Measurements from ENCODE around the gene HAND2. TPM values are rescaled to one million over a fixed set of nuclear protein-coding genes. Genes with fewer than 3 reads are reported as not detected.

The HAND2 gene
- total and polyA plus RNA-seq, 4 experiments from 2014 or later, result not detected

DNA sequence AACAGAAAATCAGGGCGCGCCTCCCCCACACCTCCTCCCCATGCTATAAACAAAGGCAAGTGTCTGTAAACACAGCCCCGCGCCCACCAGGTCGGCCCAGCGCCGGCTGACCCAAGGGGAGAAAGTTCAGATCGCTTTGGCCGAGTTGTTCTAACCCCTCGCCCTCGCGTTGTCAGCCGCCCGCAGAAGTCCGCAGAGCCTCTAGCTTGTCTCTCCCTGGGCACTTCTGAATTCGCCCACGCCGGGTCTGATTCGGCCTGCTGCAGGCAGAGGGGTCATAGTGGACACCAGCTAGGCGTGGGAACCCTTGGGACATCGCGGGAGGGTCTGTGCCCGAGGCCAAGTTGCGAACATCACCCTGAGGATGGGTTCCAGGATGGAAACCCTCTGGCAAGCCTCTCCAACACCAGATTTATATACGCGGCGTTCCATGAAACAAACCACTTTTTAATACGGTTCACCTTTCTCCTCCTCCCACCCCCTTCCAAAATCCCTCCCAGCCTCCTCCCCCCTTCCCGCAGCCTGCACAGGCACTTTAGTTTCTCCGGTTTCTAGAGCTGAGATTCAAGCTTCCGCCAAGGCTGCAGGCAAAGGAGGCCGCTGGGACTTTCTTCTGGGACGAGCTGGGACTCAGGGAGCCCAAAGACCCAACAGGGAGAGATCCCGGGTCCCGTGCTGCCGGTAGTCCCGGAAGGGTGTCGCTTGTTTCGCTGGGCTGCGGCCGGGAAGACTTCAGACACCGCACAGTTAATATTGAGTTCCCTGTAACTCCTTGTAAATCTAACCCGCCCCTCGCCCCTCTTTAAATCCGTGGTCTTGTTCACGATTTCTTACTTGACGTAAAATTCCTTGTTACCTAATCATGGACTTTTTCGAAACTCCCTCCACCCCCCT lies 4.7 kb downstream of the HAND2 start:
- Histone ChIP-seq H3K9me3 (ENCODE audit: control insufficient read depth in 1 of 2, low read length in 2 of 2) (no peaks in the 10 kb centered on the region), H3K27ac (ENCODE audit: low read depth, low read length) (no peak overlapping the region), H3K4me3 (ENCODE audit: low read length in 2 of 2) (no peak overlapping the region), H3K4me1 (ENCODE audit: insufficient read depth, low read length) (peaks cover 21% of the 10 kb centered on the region), H3K36me3 (ENCODE audit: insufficient read depth, low read length) (no peaks in the 10 kb centered on the region), H3K27me3 (ENCODE audit: insufficient read depth, low read length) (peaks cover 91% of the 10 kb centered on the region)
- peaks cover 0 to 5% of the 10 kb centered on the region in 2 donors for H3K36me3 Mint-ChIP-seq
- intact Hi-C loops (cut with micrococcal nuclease), result no loop called here
- POLR2A ChIA-PET (ENCODE audit: partially characterized antibody), result no interaction called here
- peaks cover 0 to 60% (median 28%) of the 10 kb centered on the region in 8 donors for H3K9me3 Mint-ChIP-seq
- CTCF ChIA-PET (ENCODE audit: partially characterized antibody), result interaction anchor here (1.4 kb wide), 1 partner anchor 32 kb away, joined by 3 read pairs; no protein-coding TSS in a partner anchor
- peak overlapping the region in 4 of 8 donors; percentile 1 to 52 (median 34) for H3K4me3 Mint-ChIP-seq
- peak overlapping the region in 4 of 7 donors; percentile 74 to 90 (median 78) for H3K27ac Mint-ChIP-seq
- peaks cover 16 to 58% (median 30%) of the 10 kb centered on the region in 4 donors for H3K4me1 Mint-ChIP-seq
- no peak for DNase-seq
- peaks cover 69 to 79% of the 10 kb centered on the region in 2 donors for H3K27me3 Mint-ChIP-seq

DNA sequence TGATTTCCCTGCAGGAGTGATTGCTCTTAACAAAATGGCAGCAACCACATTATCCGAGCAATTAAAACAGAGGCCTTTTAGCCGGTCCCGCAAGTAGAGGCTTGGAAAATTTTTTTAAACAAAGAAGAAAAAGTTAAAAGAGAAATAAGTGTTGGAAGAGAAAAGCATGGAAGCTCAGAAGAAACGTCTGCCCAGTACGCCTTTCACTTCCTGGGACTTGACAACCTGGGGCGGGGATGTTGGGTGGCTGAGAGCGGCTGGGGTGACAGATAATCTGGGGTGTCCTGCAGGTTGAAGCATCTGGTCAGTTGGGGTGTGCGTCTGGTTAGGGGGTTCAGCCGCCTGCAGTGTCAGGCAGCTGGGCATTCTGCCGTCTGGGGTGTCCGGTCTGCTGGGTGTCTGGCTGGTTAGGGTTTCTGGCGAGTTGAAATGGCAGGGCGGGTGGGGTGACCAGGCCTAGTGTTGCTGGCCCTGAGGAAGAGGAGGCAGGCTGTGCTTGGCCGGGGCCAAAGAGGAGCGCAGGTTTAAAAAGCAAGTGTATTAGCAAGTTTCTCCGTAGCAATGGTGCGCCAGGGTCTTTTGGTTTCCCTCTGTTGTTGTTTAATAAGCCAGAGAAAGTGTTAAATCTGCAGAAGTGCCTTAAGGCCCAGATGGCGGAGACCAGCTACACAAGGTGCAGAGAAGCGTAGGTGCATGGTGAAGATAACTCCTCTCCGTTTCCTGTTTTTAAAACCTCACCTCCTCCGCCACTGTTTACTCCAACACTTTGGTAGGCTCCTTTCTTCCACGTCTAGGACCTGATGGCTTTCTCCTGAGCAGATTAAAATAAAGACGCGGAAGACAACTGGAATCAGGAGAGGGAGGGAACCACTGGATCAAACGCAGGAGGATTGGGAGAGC lies 5.6 kb downstream of the HAND2 start:
- Histone ChIP-seq H3K27me3 (ENCODE audit: insufficient read depth, low read length) (peaks cover 92% of the 10 kb centered on the region), H3K36me3 (ENCODE audit: insufficient read depth, low read length) (no peaks in the 10 kb centered on the region), H3K4me1 (ENCODE audit: insufficient read depth, low read length) (peaks cover 14% of the 10 kb centered on the region), H3K9me3 (ENCODE audit: control insufficient read depth in 1 of 2, low read length in 2 of 2) (no peaks in the 10 kb centered on the region), H3K27ac (ENCODE audit: low read depth, low read length) (no peak overlapping the region), H3K4me3 (ENCODE audit: low read length in 2 of 2) (no peak overlapping the region)
- Mint-ChIP-seq H3K4me3 (peak overlapping the region in 7 of 8 donors; percentile 15 to 72 (median 47)), H3K4me1 (peaks cover 11 to 52% (median 28%) of the 10 kb centered on the region in 4 donors), H3K9me3 (peaks cover 0 to 60% (median 34%) of the 10 kb centered on the region in 8 donors), H3K27ac (peak overlapping the region in 5 of 7 donors; percentile 37 to 81 (median 64)), H3K36me3 (peaks cover 0 to 5% of the 10 kb centered on the region in 2 donors), H3K27me3 (peaks cover 71 to 83% of the 10 kb centered on the region in 2 donors)
- intact Hi-C loops (cut with micrococcal nuclease), result no loop called here
- CTCF ChIA-PET (ENCODE audit: partially characterized antibody), result interaction anchor here (1.4 kb wide), 1 partner anchor 31 kb away, joined by 3 read pairs; no protein-coding TSS in a partner anchor
- DNase-seq, result no peak
- POLR2A ChIA-PET (ENCODE audit: partially characterized antibody), result no interaction called here

DNA sequence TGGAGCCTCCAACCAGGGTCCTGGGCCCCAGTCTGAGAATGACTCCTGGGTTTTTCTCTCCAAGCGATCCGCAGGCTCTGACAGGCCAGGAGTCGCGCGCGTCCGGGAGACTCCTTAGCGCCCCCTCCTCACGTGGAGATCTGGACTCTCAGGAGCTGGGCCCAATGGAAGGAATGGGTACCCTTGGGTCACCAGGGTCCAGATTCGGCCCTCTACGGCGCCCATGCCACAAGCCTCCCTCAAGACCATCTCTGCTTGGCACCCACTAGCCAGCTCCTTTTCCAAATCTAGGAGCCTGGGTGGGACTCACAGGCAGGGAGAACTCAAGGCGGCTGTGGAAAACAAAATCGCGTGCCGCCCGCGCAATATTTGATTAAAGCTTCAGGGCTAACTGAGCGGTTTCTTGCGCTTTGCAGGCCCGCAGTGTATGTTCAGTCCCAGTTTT lies 7.1 kb downstream of the HAND2 start:
- Mint-ChIP-seq H3K4me3 (peak overlapping the region in 4 of 8 donors; percentile 17 to 67 (median 52)), H3K4me1 (peaks cover 10 to 51% (median 26%) of the 10 kb centered on the region in 4 donors), H3K36me3 (peaks cover 0 to 5% of the 10 kb centered on the region in 2 donors), H3K27ac (peak overlapping the region in 2 of 7 donors; percentile 55 to 74), H3K27me3 (peaks cover 75 to 84% of the 10 kb centered on the region in 2 donors), H3K9me3 (peaks cover 0 to 63% (median 28%) of the 10 kb centered on the region in 8 donors)
- Histone ChIP-seq H3K9me3 (ENCODE audit: control insufficient read depth in 1 of 2, low read length in 2 of 2) (no peaks in the 10 kb centered on the region), H3K27me3 (ENCODE audit: insufficient read depth, low read length) (peaks cover 97% of the 10 kb centered on the region), H3K4me3 (ENCODE audit: low read length in 2 of 2) (no peak overlapping the region), H3K36me3 (ENCODE audit: insufficient read depth, low read length) (no peaks in the 10 kb centered on the region), H3K27ac (ENCODE audit: low read depth, low read length) (no peak overlapping the region), H3K4me1 (ENCODE audit: insufficient read depth, low read length) (peaks cover 14% of the 10 kb centered on the region)
- ChIA-PET POLR2A (ENCODE audit: partially characterized antibody) (no interaction called here), CTCF (ENCODE audit: partially characterized antibody) (no interaction called here)
- no peak for DNase-seq
- intact Hi-C loops (cut with micrococcal nuclease), result no loop called here

DNA sequence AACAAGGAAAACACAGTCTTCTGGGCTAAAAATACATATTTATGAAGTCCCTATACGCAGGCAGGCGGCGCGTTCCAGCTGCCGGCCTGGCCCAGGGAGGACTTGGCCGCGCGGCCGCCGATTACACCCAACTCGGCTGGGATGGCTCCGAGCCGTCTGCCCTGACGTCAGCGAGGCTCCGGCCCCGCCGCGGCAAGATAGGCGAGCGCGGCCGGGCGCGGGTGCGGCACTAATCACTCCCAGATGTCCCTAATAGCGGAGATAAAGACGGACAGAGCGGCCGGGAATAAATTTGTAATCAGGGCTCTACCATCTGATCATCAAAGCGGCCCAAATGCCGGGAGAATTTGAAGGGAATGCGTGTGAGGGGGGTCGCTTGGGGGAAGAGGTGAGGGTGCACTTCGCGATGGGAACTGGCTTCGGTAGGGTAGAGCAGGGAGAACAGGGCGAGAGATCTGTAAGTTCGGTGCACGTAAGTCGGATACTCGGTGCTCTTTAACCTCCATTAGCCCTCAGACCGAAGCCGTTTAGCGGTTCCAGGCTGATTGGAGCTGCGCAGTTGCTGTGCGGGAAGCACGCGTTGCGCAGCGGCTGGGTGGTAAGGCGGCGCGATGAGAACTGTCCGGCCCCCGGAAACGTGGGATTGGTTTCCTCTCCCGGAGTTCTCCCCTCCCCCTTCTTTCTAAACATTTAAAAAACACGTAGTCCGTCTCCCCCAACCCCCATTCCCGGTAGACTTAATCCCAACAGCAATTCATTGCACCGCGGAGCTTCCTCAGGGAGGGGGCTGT lies 7.7 kb downstream of the HAND2 start:
- Mint-ChIP-seq H3K27me3 (peaks cover 76 to 85% of the 10 kb centered on the region in 2 donors), H3K4me1 (peaks cover 10 to 51% (median 26%) of the 10 kb centered on the region in 4 donors), H3K4me3 (peak overlapping the region; percentile 8 to 71 (median 60)), H3K27ac (peak overlapping the region in 3 of 7 donors; percentile 41 to 90 (median 55)), H3K9me3 (peaks cover 0 to 59% (median 30%) of the 10 kb centered on the region in 8 donors), H3K36me3 (peaks cover 0 to 5% of the 10 kb centered on the region in 2 donors)
- no peak for DNase-seq
- Histone ChIP-seq H3K27ac (ENCODE audit: low read depth, low read length) (no peak overlapping the region), H3K4me3 (ENCODE audit: low read length in 2 of 2) (no peak overlapping the region), H3K36me3 (ENCODE audit: insufficient read depth, low read length) (no peaks in the 10 kb centered on the region), H3K9me3 (ENCODE audit: control insufficient read depth in 1 of 2, low read length in 2 of 2) (no peaks in the 10 kb centered on the region), H3K27me3 (ENCODE audit: insufficient read depth, low read length) (peaks cover 98% of the 10 kb centered on the region), H3K4me1 (ENCODE audit: insufficient read depth, low read length) (peaks cover 14% of the 10 kb centered on the region)
- ChIA-PET POLR2A (ENCODE audit: partially characterized antibody) (no interaction called here), CTCF (ENCODE audit: partially characterized antibody) (no interaction called here)
- intact Hi-C loops (cut with micrococcal nuclease), result no loop called here

DNA sequence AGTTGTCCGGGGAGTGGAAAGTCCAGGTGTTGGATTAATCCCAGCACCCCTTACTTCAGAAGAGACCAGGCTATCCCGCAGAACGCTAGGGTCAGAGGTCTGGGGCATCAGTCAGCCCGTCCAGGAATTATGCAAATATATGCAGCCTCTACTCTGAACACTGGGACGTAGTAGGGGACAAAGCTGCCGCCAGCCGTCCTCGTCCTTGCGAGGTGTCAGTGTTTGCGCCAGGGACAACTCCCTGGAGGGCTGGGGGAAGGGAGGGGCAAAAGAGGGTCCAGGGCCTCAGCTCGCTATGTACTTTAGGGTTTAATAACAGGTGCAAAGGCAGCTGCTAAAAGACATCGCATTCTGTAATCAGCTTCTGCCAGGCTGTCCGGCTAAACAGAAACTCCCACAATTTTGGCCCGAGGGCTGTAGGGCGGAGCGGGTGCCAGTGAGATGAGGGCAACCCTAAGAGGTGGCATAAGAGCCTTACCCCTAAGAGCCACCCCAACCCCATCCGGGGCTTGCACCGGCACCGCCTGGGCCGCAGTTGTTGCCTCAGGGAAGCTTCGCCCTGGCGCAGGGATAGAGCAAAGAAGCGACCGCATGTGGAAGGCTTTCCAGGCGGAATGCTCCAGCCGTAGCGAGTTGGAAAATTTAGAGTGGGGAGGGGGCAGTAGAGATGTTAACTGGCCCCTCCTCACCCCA lies 8.4 kb downstream of the HAND2 start:
- CTCF ChIA-PET (ENCODE audit: partially characterized antibody), result no interaction called here
- peaks cover 98% of the 10 kb centered on the region for H3K27me3 ChIP-seq (ENCODE audit: insufficient read depth, low read length)
- Mint-ChIP-seq H3K36me3 (peaks cover 0 to 4% of the 10 kb centered on the region in 2 donors), H3K4me1 (peaks cover 13 to 53% (median 28%) of the 10 kb centered on the region in 4 donors), H3K9me3 (peaks cover 0 to 55% (median 33%) of the 10 kb centered on the region in 8 donors), H3K27ac (peak overlapping the region in 1 of 7 donors; percentile 77), H3K27me3 (peaks cover 76 to 85% of the 10 kb centered on the region in 2 donors), H3K4me3 (peak overlapping the region in 4 of 8 donors; percentile 15 to 55 (median 36))
- H3K27ac ChIP-seq (ENCODE audit: low read depth, low read length), result no peak overlapping the region
- no peak for DNase-seq
- no peaks in the 10 kb centered on the region for H3K36me3 ChIP-seq (ENCODE audit: insufficient read depth, low read length)
- POLR2A ChIA-PET (ENCODE audit: partially characterized antibody), result no interaction called here
- no peak overlapping the region for H3K4me3 ChIP-seq (ENCODE audit: low read length in 2 of 2)
- H3K9me3 ChIP-seq (ENCODE audit: control insufficient read depth in 1 of 2, low read length in 2 of 2), result no peaks in the 10 kb centered on the region
- peaks cover 14% of the 10 kb centered on the region for H3K4me1 ChIP-seq (ENCODE audit: insufficient read depth, low read length)
- intact Hi-C loops (cut with micrococcal nuclease), result no loop called here

DNA sequence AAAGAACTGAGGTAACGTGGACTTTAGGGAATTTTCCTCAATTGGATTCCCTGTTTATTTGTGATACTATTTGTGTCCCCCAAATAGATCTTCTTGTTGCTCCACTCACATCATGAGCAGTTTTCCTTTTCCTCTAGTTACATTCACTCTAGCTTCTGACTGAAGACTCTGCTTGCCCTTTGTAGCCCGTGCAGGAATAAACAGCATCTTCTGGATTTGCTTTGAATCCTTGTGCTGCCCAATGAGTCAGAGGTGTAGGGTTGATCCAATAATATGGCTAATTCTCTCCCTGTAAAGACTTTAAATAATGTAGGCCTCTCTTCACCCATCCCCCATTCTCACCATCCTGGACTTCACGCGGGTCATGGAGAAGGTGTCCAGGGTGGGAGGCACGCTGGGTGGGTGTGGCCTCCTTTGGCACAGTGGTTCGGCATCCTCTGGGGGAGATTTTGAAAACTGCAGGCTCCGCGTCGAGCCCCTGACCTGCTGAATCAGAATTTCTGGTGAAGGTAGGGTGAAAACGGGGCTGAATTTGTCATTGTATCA lies 9.0 kb downstream of the HAND2 start:
- intact Hi-C loops (cut with micrococcal nuclease), result no loop called here
- H3K27me3 ChIP-seq (ENCODE audit: insufficient read depth, low read length), result peaks cover 98% of the 10 kb centered on the region
- POLR2A ChIA-PET (ENCODE audit: partially characterized antibody), result no interaction called here
- peaks cover 0 to 57% (median 36%) of the 10 kb centered on the region in 8 donors for H3K9me3 Mint-ChIP-seq
- CTCF ChIA-PET (ENCODE audit: partially characterized antibody), result no interaction called here
- peaks cover 13 to 53% (median 29%) of the 10 kb centered on the region in 4 donors for H3K4me1 Mint-ChIP-seq
- peak overlapping the region in 1 of 7 donors; percentile 77 for H3K27ac Mint-ChIP-seq
- no peaks in the 10 kb centered on the region for H3K36me3 ChIP-seq (ENCODE audit: insufficient read depth, low read length)
- H3K9me3 ChIP-seq (ENCODE audit: control insufficient read depth in 1 of 2, low read length in 2 of 2), result no peaks in the 10 kb centered on the region
- peaks cover 14% of the 10 kb centered on the region for H3K4me1 ChIP-seq (ENCODE audit: insufficient read depth, low read length)
- peaks cover 0 to 4% of the 10 kb centered on the region in 2 donors for H3K36me3 Mint-ChIP-seq
- H3K4me3 ChIP-seq (ENCODE audit: low read length in 2 of 2), result no peak overlapping the region
- H3K27ac ChIP-seq (ENCODE audit: low read depth, low read length), result no peak overlapping the region
- no peak for DNase-seq
- peaks cover 78 to 87% of the 10 kb centered on the region in 2 donors for H3K27me3 Mint-ChIP-seq
- H3K4me3 Mint-ChIP-seq, result peak overlapping the region in 2 of 8 donors; percentile 27 to 55

Measured in CD4-positive, alpha-beta memory T cell (primary cell).